Lung (tissue), 12 donors: ENCODE results near the gene MN1. TPM values are rescaled to one million over a fixed set of nuclear protein-coding genes. Genes with fewer than 3 reads are reported as not detected.

Experiments used
- ATAC-seq: fragments of 200-7000 bp; cut with Tn5 transposase; one replicate; pipeline ENCODE4 v1.9.1; 2020; ENCODE audit warnings: moderate number of reproducible peaks; ENCODE audit not compliant: insufficient read depth, low FRiP score
- DNase-seq, 3 donors: peaks; one replicate each; pipeline ENCODE4 v3.0.0-alpha.2; 2013 to 2017
- H3K27ac ChIP-seq, 2 donors: one replicate each; pipeline ENCODE4 v1.5.1; 2013; ENCODE audit warnings: mild to moderate bottlenecking in 2 of 2, moderate library complexity in 2 of 2, control low read depth in 1 of 2, inconsistent platforms in 1 of 2, low read depth in 1 of 2, low read length in 1 of 2
- H3K27me3 ChIP-seq, 3 donors: one replicate each; pipeline ENCODE4 v1.5.1; 2013; ENCODE audit warnings: low read length in 2 of 3; ENCODE audit not compliant: control insufficient read depth in 3 of 3, insufficient read depth in 3 of 3
- H3K36me3 ChIP-seq, 4 donors: one replicate each; pipeline ENCODE4 v1.5.1; 2013; ENCODE audit warnings: low read length in 4 of 4, mild to moderate bottlenecking in 1 of 4, moderate library complexity in 1 of 4; ENCODE audit not compliant: control insufficient read depth in 4 of 4, insufficient read depth in 4 of 4
- H3K4me1 ChIP-seq, 5 donors: one replicate each; pipeline ENCODE4 v1.5.1; 2013; ENCODE audit warnings: low read length in 5 of 5, mild to moderate bottlenecking in 2 of 5, moderate library complexity in 1 of 5; ENCODE audit not compliant: control insufficient read depth in 5 of 5, insufficient read depth in 5 of 5
- H3K4me3 ChIP-seq: one replicate; pipeline ENCODE4 v1.5.1; 2013; ENCODE audit warnings: mild to moderate bottlenecking, control low read depth, moderate library complexity
- H3K9ac ChIP-seq, 2 donors: one replicate each; pipeline ENCODE4 v1.5.1; 2013; ENCODE audit warnings: low read length in 2 of 2, control low read depth in 1 of 2; ENCODE audit not compliant: insufficient read depth in 1 of 2
- H3K9me3 ChIP-seq, 4 donors: one replicate each; pipeline ENCODE4 v1.5.1; 2013; ENCODE audit warnings: low read length in 3 of 4, mild to moderate bottlenecking in 1 of 4, moderate library complexity in 1 of 4; ENCODE audit not compliant: control insufficient read depth in 4 of 4, insufficient read depth in 3 of 4
- WGBS, 2 donors: extraction: QIAGEN DNeasy Blood & Tissue Kit; methylation state at CpG; one replicate each; pipeline ENCODE4 v1.1.7; 2013; 5-methylcytosine and 5-hydroxymethylcytosine counted together
- polyA plus RNA-seq, 2 donors: library from polyadenylated mRNA; stranded (reverse); fragments of 200-250 nt; gene quantifications; one replicate each; pipeline ENCODE4 v1.2.1, GENCODE V29; 2013
- total RNA-seq, 2 donors: library from RNA; depleted of rRNA in 1 of 2; stranded (reverse); fragments of >200 nt in 1 of 2; gene quantifications; one replicate each; pipeline ENCODE4 v1.2.1, GENCODE V29; 2014 to 2021
- TF ChIP-seq, protein P1 (sequence below): IDR thresholded peaks from 2 replicates; pipeline ENCODE4 v1.5.1; 2012; ENCODE audit warnings: mild to moderate bottlenecking; ENCODE audit errors: control extremely low read depth, extremely low read depth
- donor health status: control.
- donor health status: control.
- donor health status: Bipolar disorder and iron deficiency.
- donor health status: healthy.
- donor health status: DM: yes; HTN: yes; CAD: no.

The MN1 gene
- total and polyA plus RNA-seq, 4 donors, result 2.4 to 6.5 (median 3.6) TPM

- ATAC-seq, result no peak
- DNase-seq, result no peak
- Histone ChIP-seq H3K4me1 (peaks cover 0 to 3% (median 0%) of the 10 kb centered on the region in 5 donors), H3K4me3 (no peak overlapping the region), H3K27me3 (peaks cover 0 to 2% (median 0%) of the 10 kb centered on the region in 3 donors), H3K9ac (no peak overlapping the region), H3K27ac (no peak overlapping the region), H3K9me3 (no peaks in the 10 kb centered on the region), H3K36me3 (no peaks in the 10 kb centered on the region)
- TF ChIP-seq, protein P1, sequence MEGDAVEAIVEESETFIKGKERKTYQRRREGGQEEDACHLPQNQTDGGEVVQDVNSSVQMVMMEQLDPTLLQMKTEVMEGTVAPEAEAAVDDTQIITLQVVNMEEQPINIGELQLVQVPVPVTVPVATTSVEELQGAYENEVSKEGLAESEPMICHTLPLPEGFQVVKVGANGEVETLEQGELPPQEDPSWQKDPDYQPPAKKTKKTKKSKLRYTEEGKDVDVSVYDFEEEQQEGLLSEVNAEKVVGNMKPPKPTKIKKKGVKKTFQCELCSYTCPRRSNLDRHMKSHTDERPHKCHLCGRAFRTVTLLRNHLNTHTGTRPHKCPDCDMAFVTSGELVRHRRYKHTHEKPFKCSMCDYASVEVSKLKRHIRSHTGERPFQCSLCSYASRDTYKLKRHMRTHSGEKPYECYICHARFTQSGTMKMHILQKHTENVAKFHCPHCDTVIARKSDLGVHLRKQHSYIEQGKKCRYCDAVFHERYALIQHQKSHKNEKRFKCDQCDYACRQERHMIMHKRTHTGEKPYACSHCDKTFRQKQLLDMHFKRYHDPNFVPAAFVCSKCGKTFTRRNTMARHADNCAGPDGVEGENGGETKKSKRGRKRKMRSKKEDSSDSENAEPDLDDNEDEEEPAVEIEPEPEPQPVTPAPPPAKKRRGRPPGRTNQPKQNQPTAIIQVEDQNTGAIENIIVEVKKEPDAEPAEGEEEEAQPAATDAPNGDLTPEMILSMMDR, result no peak
- 89 to 96% methylated on average over 15 of the region's 15 CpGs for WGBS, 2 donors
These were observed 35.8 kb downstream of the MN1 start for GRCh38 chr22:27765706-27766291.

GRCh38 chr22:27764722-27765236 is 36.8 kb downstream of the MN1 start:
- H3K4me3 ChIP-seq, result no peak overlapping the region
- no peak overlapping the region for H3K9ac ChIP-seq
- TF ChIP-seq, protein P1, result no peak
- ATAC-seq (no peak), DNase-seq (no peak)
- H3K27ac ChIP-seq, result no peak overlapping the region
- no peaks in the 10 kb centered on the region for H3K9me3 ChIP-seq
- WGBS, 2 donors, result 95 to 97% methylated on average over 3 of the region's 3 CpGs
- peaks cover 0 to 2% (median 0%) of the 10 kb centered on the region in 3 donors for H3K27me3 ChIP-seq
- peaks cover 0 to 3% (median 0%) of the 10 kb centered on the region in 5 donors for H3K4me1 ChIP-seq
- no peaks in the 10 kb centered on the region for H3K36me3 ChIP-seq

DNA sequence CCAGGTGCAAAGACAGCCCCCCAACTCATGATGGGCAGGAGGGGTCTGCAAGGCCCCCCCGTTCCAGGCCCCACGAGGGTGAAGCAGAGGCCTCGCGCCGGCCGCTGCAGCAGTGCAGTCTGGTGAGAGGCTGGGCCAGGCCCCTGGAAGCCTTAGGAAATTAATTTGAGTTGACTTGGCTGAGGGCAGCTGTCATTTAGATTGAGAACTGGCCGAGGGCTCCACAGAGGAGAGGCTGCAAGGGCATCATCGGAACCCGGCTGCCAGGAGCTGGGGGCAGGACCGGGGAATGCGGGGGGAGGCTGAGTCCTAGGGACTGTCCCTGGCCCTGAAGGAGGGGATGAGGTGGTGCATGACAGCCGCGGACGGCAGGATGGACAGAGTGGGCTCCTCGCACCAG is 39.9 kb downstream of the MN1 start:
- Histone ChIP-seq H3K4me1 (peaks cover 0 to 3% (median 0%) of the 10 kb centered on the region in 5 donors), H3K27ac (no peak overlapping the region), H3K4me3 (no peak overlapping the region), H3K27me3 (no peaks in the 10 kb centered on the region), H3K9ac (no peak overlapping the region), H3K36me3 (no peaks in the 10 kb centered on the region), H3K9me3 (no peaks in the 10 kb centered on the region)
- DNase-seq, result no peak
- 77 to 81% methylated on average over 15 of the region's 15 CpGs for WGBS, 2 donors
- TF ChIP-seq, protein P1, result no peak
- ATAC-seq, result no peak
